Endodermal cell (in vitro differentiated cells): ENCODE data around the gene GADL1. TPM values are rescaled to one million over a fixed set of nuclear protein-coding genes. Genes with fewer than 3 reads are reported as not detected.

ENCODE experiments used
- DNase-seq: peaks from one replicate; pipeline ENCODE4 v3.0.0-alpha.2; 2017
- H3K27ac ChIP-seq: 2 replicates; pipeline ENCODE4 v1.5.1; 2013; ENCODE audit warnings: mild to moderate bottlenecking, low read depth, low read length, moderate library complexity
- H3K27me3 ChIP-seq: 2 replicates; pipeline ENCODE4 v1.6.1; 2013; ENCODE audit warnings: mild to moderate bottlenecking, low read length, moderate library complexity; ENCODE audit not compliant: insufficient read depth, control insufficient read depth, poor library complexity, severe bottlenecking
- H3K36me3 ChIP-seq: 2 replicates; pipeline ENCODE4 v1.7.0; 2013; ENCODE audit warnings: mild to moderate bottlenecking, low read length, moderate library complexity; ENCODE audit not compliant: control insufficient read depth, insufficient read depth
- H3K4me1 ChIP-seq: one replicate; pipeline ENCODE4 v1.7.0; 2013; ENCODE audit warnings: low read length; ENCODE audit not compliant: control insufficient read depth, insufficient read depth
- H3K4me3 ChIP-seq: 2 replicates; pipeline ENCODE4 v1.5.1; 2013; ENCODE audit warnings: mild to moderate bottlenecking, low read length, moderate library complexity
- H3K9ac ChIP-seq: 2 replicates; pipeline ENCODE4 v1.6.1; 2013; ENCODE audit warnings: mild to moderate bottlenecking, low read length, moderate library complexity; ENCODE audit not compliant: poor library complexity, severe bottlenecking; ENCODE audit errors: extremely low read depth
- H3K9me3 ChIP-seq: 2 replicates; pipeline ENCODE4 v1.6.1; 2013; ENCODE audit warnings: mild to moderate bottlenecking, low read length, moderate library complexity; ENCODE audit not compliant: control insufficient read depth
- H3K27ac Mint-ChIP-seq: 2 replicates; pipeline ENCODE4 v1.8.0; 2020; ENCODE audit warnings: mixed read lengths
- H3K27me3 Mint-ChIP-seq: 2 replicates; pipeline ENCODE4 v1.8.0; 2021; ENCODE audit warnings: mild to moderate bottlenecking, mixed read lengths; ENCODE audit not compliant: insufficient read depth
- H3K36me3 Mint-ChIP-seq: 2 replicates; pipeline ENCODE4 v1.8.0; 2020; ENCODE audit warnings: low read depth, mixed read lengths
- H3K4me1 Mint-ChIP-seq: 2 replicates; pipeline ENCODE4 v1.8.0; 2020; ENCODE audit warnings: mixed read lengths
- H3K4me3 Mint-ChIP-seq: 2 replicates; pipeline ENCODE4 v1.8.0; 2020; ENCODE audit warnings: mild to moderate bottlenecking, moderate library complexity, mixed read lengths
- H3K9me3 Mint-ChIP-seq: 2 replicates; pipeline ENCODE4 v1.8.0; 2020; ENCODE audit warnings: mild to moderate bottlenecking, mixed read lengths
- WGBS, 2 experiments: methylation state at CpG; one replicate each; pipeline versions ENCODE4 v1.1.5 to v1.1.7; 2013; ENCODE audit warnings: missing lambda C conversion rate in 2 of 2, mixed read lengths in 1 of 2; ENCODE audit not compliant: insufficient coverage in 1 of 2, insufficient read length in 1 of 2; 5-methylcytosine and 5-hydroxymethylcytosine counted together
- total RNA-seq, 2 donors: library from RNA; stranded (reverse); fragmentation: NEBNext Ultra II Directional in 1 of 2; extraction: Animal tissue kit (Norgen Biotek cat#: 25700) in 1 of 2; gene quantifications; 2 replicates in 1 of 2; 3 replicates in 1 of 2; pipeline ENCODE4 v1.2.1, GENCODE V29; 2021
- TF ChIP-seq, protein P1 (sequence below): fragments of 200-600 bp; sonication (generic); conservative IDR thresholded peaks from 2 replicates; pipeline ENCODE4 v1.5.0; 2021; ENCODE audit warnings: antibody characterized with exemption, mild to moderate bottlenecking

GADL1 gene
- total RNA-seq, 2 donors from 2014 or later = 0.11 TPM; not detected in 1

DNA sequence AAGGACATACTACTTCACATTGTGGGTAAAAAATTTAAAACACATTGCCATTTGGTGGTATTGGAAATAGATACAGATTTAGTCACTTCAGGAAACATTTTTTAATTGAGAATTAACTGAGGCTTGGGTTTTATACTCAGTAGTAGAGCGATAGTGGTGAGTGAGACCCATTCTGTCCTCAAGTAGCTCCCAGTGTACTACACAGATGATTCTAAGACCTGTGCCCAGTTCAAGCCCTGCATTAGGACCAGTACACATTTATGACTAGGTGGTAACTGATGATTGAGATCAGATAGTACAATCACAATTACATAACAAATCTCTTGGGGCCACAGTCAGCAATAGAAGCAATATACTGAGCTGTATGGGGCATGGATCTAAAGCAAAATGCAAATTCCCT lies 67.4 kb downstream of the GADL1 start:
- WGBS, 2 experiments = 86 to 100% methylated on average over 1 of the region's 1 CpG
- H3K36me3 Mint-ChIP-seq = no peaks in the 10 kb centered on the region
- H3K9ac ChIP-seq = no peak overlapping the region
- no peaks in the 10 kb centered on the region for H3K36me3 ChIP-seq
- H3K27ac ChIP-seq = no peak overlapping the region
- H3K4me1 ChIP-seq = no peaks in the 10 kb centered on the region
- no peaks in the 10 kb centered on the region for H3K9me3 ChIP-seq
- H3K9me3 Mint-ChIP-seq = no peaks in the 10 kb centered on the region
- H3K27me3 ChIP-seq = no peaks in the 10 kb centered on the region
- H3K4me3 ChIP-seq = no peak overlapping the region
- H3K4me3 Mint-ChIP-seq = no peak overlapping the region
- no peak overlapping the region for H3K27ac Mint-ChIP-seq
- TF ChIP-seq, protein P1, sequence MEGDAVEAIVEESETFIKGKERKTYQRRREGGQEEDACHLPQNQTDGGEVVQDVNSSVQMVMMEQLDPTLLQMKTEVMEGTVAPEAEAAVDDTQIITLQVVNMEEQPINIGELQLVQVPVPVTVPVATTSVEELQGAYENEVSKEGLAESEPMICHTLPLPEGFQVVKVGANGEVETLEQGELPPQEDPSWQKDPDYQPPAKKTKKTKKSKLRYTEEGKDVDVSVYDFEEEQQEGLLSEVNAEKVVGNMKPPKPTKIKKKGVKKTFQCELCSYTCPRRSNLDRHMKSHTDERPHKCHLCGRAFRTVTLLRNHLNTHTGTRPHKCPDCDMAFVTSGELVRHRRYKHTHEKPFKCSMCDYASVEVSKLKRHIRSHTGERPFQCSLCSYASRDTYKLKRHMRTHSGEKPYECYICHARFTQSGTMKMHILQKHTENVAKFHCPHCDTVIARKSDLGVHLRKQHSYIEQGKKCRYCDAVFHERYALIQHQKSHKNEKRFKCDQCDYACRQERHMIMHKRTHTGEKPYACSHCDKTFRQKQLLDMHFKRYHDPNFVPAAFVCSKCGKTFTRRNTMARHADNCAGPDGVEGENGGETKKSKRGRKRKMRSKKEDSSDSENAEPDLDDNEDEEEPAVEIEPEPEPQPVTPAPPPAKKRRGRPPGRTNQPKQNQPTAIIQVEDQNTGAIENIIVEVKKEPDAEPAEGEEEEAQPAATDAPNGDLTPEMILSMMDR = no peak
- no peaks in the 10 kb centered on the region for H3K4me1 Mint-ChIP-seq
- no peaks in the 10 kb centered on the region for H3K27me3 Mint-ChIP-seq
- no peak for DNase-seq

DNA sequence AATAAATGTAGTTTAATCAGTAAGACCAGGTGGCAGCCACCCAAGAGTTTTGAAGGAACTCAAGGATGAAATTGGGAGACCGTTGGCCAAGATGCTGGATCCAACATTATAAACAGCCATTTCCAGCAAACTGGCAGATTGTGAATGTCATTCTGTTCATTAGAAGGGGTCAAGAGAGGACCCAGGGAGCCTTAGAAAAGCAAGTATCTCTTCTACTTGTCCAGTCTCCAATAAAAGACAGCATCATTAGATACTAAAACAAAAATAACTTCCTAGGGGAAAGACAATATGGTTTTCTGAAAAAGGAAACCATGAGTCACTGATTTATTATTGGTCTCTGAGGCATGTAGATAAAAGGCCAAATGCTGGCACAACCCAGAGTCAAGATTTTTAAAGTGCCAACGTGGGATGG lies 67.9 kb downstream of the GADL1 start:
- DNase-seq = no peak
- H3K9ac ChIP-seq = no peak overlapping the region
- no peaks in the 10 kb centered on the region for H3K27me3 ChIP-seq
- no peaks in the 10 kb centered on the region for H3K4me1 Mint-ChIP-seq
- no peaks in the 10 kb centered on the region for H3K36me3 Mint-ChIP-seq
- H3K9me3 ChIP-seq = no peaks in the 10 kb centered on the region
- WGBS, 2 experiments = 94 to 100% methylated on average over 1 to 2 of the region's 2 CpGs
- TF ChIP-seq, protein P1 = no peak
- no peaks in the 10 kb centered on the region for H3K36me3 ChIP-seq
- no peaks in the 10 kb centered on the region for H3K9me3 Mint-ChIP-seq
- no peak overlapping the region for H3K27ac ChIP-seq
- no peak overlapping the region for H3K4me3 Mint-ChIP-seq
- no peak overlapping the region for H3K4me3 ChIP-seq
- no peak overlapping the region for H3K27ac Mint-ChIP-seq
- no peaks in the 10 kb centered on the region for H3K4me1 ChIP-seq
- H3K27me3 Mint-ChIP-seq = no peaks in the 10 kb centered on the region

DNA sequence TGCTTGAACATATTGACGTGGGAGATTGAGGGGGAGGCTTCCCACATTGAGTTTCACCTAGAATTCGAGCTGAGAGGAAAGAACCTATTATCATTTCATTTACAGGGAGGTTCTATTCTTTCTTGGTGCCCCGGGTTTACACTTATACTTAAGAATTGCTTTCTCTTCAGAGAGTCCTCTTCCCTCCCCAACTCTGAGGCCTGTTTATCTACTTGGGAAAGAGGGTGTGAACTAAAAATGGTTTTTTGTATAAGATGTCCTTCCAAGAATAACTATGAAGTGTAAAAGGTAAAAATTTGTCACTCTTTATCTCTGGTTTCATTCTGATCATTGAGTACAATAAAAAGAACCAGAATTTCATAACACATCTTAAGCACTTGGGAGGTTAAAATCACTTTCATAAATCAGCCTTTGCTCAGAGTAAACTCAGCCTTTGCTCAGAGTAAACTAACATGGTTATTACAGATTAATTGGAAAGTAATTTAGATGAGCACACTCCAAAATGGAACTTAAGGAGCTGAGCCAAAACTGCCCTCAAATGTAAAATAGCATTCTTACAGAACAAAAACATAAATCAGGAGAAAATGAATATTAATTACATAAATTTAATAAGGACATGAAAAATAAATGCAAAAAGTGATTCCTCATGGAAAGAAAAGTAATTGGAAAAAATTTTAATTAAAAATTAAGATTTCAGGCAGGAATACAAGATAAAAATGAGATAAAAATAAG lies 75.2 kb downstream of the GADL1 start:
- no peaks in the 10 kb centered on the region for H3K9me3 ChIP-seq
- H3K27ac Mint-ChIP-seq = no peak overlapping the region

More for the DNA sequence above, 75.2 kb downstream of the GADL1 start:
- Histone ChIP-seq H3K27me3 (no peaks in the 10 kb centered on the region), H3K4me3 (no peak overlapping the region), H3K4me1 (no peaks in the 10 kb centered on the region), H3K36me3 (no peaks in the 10 kb centered on the region), H3K27ac (no peak overlapping the region), H3K9ac (no peak overlapping the region)
- Mint-ChIP-seq H3K36me3 (no peaks in the 10 kb centered on the region), H3K4me1 (no peaks in the 10 kb centered on the region), H3K9me3 (no peaks in the 10 kb centered on the region), H3K4me3 (no peak overlapping the region), H3K27me3 (no peaks in the 10 kb centered on the region)
- 92% methylated on average over 3 of the region's 3 CpGs; no CpG with 5 or more reads in 1 of the 2 experiments for WGBS, 2 experiments
- DNase-seq = no peak
- TF ChIP-seq, protein P1 = no peak
